DMS 273 treated with DMSO at 0.1 percent for 48 hours (cell line): ENCODE data around the gene VPREB3.
"Not testable (repeated sequence)": the region's sequence is repeated elsewhere in the genome, so short reads cannot be mapped to it uniquely, and the experiment has no call there.

ENCODE experiments used
- DNase-seq: peaks from one replicate; lab custom pipeline; 2025; lab: John Stamatoyannopoulos, UW

VPREB3 gene

DNA sequence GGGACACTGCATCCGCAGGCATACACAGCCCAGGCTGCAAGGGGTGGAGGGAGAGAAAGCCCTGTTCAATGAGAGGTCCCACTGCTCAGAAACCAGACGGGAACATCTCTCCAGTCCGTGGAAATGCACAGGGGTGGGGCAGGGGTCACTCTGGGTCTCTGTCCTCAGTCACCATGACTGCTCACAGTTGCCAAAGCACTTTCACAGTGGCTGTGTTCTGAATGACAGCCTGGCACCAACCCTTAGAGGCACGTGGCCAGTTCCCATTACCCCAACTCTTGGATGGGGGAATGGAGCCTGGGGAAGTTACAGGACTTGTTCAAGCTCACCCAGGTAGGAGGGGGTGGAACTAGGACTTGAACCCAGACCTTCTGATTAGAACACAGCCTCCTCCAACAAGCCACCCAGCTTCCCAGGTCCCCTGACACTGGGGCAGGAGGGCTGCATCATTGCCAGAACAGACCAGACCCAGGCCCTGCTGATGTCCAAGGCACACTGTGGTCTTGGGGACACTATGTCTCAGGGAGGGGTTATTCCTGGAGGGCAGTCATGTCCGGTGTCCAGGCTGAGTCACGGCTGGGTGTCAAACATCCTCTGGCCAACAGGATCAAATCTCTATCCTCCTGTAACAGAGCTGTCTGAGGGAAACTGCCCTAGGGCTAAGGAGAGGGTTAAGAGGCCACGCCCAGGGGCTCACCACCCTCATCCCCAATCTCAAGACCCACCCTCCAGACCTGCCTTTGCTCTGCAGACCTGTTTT lies 11.5 kb downstream of the VPREB3 start:
- no peak for DNase-seq

DNA sequence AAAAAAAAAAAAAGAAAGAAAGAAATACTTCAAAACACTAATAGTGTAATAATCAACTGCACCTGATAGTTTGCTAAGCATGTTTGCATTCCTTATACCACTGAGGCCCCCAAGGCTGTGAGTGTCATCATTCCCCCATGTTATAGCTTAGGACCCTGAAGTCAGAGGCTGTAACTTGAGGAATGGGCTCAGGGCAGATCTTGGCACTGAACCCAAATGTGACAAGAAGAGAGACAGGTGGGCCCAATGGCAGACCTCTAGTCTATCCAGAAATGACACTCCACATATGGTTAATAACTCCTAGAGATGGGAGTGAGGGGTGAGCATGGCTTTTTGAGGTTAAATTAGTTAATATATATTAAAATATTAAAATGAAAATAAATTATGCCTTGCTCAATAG lies 16.5 kb downstream of the VPREB3 start:
- no peak for DNase-seq

DNA sequence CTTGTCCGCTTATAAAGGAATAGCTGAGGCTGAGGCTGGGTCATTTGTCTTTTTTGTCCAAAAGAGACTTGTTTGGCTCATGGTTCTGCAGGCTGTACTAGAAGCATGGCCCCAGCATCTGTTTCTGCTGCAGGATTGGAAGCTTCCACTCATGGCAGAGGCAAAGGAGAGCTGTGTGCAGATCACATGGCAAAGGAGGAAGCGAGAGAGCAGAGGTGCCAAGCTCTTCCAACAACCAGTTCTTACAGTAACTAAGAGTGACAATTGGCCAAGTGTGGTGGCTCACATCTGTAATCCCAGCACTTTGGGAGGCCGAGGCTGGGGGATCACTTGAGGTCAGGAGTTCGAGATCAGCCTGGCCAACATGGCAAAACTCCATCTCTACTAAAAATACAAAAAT lies 26.1 kb downstream of the VPREB3 start:
- DNase-seq = not testable (repeated sequence)

DNA sequence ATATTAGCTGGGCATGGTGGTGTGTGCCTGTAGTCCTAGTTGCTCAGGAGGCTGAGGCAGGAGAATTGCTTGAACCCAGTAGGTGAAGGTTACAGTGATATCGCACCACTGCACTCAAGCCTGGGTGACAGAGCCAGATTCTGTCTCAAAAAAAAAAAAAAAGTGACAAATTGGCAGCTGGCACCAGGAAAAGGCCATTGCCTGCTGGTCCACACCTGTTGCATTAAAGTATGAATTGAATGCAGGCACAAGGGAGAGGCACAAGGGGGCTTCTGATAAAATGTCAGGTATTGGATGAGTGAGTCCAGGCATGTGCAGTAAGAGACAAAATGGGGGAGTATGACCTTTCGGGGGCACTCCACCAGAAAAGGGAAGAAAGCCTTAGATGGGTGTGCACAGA lies 31.5 kb downstream of the VPREB3 start:
- no peak for DNase-seq

DNA sequence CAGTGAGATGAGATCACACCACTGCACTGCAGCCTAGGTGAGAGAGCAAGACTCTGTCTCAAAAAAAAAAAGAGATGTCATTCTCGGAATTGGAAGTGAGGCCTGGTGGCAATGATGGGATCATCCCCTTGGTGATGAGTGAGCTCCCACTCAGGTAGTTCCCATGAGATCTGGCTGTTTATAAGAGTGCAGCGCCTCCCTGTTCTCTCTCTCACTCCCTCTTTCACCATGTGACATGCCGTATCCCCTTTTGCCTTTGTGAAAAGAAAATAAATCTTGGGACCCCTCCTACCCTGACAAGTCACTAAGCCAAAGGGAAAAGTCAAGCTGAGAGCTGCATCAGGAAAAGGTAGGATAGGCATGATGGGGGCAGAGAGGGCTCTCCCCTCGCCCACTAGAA lies 32.1 kb downstream of the VPREB3 start:
- DNase-seq = no peak

DNA sequence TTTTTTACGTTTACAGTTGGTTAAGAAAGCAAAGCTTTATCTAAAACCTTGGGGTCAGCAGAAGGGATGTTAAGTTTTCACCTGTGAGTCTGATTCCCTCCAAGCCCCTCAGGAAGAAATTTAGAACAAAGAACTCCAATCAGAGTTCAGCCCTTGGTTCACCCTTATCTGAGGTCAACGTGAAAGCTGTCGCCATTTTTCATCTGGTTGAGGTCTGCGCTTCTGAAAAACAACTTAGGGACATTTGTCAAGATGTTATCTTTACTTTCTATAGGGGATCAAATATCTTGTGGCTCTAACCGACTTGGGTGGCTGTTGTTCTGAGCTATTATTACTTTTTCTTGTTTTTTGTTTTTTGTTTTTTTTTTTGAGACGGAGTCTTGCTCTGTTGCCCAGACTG lies 33.4 kb downstream of the VPREB3 start:
- no peak for DNase-seq

DNA sequence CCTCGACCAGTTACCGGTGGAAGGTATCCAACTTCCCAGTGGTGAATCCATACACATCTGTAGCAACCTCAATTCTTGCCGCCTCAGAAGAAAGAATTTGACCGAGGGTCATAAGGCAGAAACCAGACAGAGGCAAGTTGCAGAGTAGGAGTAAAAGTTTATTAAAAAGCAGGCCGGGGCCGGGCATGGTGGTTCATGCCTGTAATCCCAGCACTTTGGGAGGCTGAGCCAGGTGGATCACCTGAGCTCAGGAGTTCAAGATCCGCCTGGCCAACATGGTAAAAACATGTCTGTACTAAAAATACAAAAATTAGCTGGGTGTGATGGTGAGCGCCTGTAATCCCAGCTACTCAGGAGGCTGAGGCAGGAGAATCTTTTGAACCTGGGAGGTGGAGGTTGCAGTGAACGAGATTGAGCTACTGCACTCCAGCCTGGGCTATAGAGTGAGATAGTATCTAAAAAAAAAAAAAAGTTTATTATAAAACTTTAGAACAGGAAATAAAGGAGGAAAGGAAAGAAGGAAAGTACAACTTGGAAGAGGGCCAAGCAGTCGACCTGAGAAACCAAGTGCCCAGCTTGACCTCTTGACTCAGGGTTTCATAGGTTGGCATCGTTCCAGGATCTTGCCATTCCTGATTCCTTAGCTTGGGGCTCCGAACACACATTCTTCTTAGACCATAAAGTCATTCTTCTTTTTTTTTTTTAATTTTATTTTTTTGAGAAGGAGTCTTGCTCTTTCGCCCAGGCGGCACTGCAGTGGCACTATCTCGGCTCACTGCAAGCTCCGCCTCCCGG lies 35.7 kb downstream of the VPREB3 start:
- no peak for DNase-seq

DNA sequence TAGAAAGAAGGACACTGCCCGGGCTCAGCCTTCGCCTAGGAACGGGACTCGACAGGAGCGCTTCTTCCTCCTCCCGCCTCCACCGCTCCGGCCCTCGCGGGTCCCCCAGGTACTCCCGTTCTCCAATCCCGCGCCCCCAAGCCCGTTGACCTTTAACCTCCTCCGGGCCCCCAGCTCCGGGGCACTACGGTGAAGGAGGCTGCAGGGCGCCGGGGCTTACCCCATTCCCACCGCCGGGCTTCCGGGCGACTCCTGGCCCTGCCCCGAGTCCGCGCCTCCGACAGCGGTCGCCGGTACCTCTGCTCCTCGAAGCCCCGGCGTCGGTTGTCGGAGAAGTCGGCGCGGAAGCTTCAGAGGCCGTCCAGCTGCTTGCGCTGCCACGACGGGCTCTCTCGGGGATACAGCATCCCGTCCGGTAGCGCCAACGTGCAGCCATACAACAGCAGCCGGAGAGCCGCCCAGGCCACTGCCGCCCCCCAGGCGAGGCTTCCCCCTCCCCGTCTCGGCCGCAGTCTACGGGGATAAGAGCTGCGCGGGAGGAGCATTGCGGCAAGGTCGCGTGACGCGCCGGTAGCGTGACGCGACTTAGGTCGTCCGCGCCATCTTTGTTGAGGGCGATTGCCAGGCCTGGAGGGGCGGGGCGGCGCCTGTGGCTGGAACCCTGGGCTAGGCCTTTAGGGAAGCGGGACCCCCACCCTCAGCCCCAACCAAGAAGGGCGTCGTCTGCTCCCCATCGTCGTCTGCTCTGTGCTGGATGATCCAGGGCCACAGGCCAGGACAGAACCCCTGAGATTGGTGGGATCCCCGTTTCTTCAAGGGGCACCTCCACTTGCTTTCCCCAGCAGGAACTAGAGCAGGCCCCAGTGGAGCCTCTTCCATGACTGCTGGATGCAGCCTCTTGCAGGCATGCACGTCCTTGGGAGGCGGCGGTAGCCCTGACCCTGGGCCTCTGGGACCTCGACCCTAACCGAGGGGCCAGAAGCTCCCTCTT lies 37.1 kb downstream of the VPREB3 start:
- DNase-seq = peak; percentile 10

DNA sequence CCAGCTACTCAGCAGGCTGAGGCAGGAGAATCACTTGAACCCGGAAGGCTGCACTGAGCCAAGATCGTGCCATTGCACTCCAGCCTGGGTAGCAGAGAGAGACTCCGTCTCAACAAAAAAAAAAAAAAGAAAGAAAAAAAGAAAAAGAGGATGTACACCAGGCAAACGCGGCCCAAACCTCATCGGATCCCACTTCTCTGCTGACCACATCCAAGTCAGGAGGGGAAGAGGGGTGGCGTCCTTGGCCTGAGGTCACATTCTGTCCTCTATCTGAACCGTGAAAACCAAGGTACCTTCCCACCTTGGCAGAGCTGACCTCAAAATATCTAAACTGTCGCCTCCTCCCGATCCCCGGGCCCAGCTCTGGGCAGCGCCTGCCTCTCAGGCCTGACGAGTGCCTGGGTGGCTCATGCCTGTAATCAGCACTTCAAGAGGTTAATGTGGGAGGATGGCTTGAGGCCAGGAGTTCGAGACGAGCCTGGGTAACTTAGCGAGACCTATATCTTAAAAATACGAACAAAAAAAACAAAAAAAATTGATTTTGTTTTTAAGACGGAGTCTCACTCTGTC lies 38.3 kb downstream of the VPREB3 start:
- DNase-seq = no peak

DNA sequence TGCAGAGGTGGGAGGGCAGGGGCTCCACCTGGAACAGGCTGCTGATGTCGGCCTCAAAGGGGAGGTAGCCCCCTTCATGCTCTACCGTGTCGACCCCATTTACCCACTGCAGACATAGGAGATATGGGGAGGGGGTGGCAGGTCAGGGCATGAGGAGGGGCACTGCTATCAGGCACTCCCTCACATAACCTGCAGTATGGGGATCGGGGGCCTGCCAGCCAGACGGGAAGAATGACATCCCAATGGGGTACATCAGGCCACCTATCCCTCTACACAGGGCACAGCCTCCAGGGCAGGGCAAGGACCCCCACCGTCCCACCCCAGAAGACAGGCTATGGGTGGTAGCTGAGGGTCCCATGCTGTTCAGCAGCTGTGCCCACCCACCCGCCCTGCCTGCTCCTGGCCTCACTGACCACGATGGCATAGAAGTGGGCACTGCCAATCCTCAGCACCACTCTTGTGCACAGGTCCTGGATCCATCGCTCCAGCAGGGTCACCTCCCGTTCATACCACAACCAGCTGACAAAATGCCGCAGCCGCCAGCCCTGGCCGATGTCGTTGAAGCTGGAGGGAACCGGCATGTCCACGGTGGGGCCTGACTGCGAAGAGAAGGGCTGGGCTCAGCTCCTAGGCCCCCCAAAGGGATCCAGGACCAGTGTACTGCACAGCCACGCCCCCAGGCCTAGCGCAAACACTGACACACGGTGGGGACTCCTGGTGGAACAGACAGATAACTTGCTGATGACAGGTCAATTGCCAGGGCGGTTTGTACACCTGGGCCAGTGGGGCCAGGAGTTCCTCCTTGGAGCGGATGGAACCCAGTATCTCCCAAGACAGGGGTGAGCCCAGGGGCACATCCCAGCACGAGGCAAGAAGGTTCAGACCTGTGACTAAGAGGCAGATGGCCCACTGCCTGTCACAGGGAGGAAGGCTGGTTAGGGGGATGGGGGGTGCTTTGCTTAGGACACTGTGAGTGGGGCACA lies 39.3 kb downstream of the VPREB3 start:
- DNase-seq = no peak

DNA sequence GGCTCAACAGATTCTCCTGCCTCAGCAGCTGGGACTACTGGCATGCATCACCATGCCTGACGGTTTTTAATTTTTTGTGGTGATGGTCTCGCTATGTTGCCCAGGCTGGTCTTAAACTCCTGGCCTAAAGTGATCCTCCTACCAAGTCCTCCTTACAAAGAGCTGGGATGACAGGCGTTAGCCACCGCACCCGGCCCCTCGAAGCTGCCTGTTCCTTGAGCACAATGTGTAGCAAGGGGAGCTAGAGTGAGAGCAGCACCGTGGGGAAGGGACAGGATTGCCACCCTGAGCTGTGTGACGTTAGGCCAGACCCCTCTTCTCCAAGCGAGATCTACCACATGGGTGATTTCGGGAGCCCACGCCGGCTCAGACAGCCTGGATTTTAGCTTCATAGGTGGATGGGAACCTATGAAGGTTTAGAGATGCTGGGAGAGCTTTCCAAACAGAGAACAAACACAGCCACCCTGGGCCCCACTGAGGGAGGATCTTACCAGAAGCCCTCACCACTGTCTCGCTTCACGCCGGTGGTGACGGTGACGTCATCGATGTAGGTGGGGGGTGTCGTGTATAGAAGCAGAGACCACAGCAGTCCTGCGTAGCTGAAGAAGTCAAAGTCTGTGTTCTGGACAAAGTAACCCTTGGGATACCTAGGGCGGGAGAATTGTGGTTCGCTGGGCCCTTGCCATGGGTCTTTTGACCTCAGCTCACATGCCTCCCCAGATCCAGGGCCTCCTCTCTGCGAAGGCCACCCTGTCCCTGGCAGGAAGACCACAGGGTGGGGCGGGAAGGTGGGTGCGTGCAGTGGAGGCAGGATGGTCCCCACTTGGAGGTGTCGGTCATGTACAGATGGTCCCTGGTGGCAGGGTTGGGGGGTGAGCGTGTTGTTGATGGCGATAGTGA lies 40.3 kb downstream of the VPREB3 start:
- no peak for DNase-seq

DNA sequence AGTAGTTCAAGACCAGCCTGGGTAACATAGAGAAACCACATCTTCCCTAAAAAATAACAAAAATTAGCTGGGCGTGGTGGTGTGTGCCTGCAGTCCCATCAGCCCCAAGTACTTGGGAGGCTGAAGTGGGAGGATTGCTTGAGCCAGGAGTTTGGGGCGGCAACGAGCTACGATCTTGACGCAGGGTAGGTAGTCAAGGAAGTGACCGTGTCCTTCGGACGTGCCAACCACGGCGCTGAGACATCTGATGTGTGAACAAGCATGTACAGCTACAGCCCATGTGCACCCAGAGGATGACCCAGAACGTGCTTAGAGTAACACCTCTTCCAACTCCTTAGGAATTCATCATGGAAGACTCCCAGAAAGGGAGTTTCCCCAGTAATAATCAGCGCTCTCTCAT lies 42.0 kb downstream of the VPREB3 start:
- no peak for DNase-seq

DNA sequence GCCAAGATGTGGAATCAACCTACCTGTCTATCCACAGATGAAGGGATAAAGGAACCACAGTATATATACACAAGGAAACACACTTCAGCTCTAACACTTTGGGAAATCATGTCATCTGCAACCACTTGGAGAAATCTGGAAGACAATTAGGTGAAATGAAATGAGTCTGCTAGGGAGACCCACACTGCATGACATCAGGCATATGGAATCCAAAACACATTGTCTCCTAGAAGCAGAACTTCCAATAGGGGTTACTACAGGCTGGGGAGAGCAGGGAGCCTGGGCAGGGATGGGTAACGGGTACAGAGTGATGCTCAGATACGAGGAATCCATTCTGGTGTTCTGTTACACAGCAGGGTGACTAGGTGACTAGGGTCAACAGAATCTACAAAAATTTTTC lies 45.1 kb downstream of the VPREB3 start:
- no peak for DNase-seq

DNA sequence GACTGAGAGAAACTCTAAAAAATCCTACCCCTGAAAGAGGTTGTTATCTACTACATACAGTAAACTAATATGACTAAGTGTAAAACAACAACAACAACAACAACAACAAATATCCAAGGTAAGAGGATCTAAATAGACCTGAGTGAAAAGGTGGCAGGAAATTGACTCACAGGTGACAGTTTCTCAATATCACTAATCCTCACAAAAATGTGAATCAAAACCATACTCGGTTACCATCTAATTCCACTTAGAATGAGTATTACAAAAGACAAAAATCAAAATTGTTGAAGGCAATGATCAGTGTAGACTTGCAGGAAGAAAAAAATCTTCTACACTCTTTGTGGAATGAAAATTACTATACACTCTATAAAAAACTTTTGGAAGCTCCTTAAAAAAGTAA lies 46.0 kb downstream of the VPREB3 start:
- DNase-seq = no peak

DNA sequence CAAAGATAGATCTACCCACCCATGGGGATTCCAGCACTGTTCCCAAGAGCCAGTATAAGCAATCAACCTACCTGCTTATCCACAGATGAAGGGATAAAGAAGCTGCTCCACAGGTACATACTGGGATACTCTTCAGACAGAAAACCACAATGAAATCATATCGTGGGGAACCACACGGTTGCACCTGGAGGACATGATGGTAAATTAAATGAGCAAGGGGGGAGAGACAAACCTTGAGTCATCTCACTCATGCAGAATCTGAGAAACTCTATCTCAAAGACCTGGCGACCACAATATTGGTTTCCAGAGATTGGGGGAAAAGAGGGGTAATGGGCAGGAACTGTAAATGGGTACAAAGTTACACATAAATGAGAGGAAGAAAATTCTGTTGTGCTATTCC lies 48.9 kb downstream of the VPREB3 start:
- DNase-seq = no peak

DNA sequence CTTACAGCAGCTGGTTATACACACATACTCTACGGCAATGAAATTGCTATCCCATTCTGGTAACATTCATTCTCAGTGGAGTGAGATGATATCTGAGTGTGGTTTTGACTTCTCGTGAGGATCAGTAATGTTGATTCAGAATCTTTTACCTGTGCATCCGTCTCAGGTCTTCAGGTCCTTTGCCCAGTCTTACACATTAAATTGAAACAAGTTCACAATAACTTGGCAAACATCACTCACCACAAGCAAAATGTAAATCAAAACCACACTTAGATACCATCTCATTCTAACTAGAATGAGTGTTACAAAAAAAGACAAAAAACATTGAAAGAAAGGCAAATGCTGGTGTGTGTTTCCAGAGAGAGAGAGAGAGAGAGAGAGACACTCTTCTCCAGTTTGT lies 49.4 kb downstream of the VPREB3 start:
- DNase-seq = no peak

DNA sequence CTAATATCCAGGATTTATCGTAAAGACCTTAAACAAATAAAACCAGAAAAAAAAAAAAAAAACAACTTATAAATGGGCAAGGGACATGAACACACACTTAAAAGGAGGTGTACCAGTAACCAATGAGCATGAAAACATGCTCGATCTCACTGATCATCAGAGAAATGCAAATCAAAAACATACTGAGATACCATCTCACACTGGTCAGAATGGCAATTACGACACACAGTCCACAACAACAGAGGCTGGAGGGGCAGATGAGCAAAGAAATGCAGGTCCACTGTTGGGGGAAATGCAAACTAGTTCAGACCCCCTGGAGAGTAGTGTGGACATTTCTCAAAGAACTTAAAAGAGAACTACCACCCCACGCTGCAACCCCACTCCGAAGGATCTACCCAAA lies 50.2 kb downstream of the VPREB3 start:
- no peak for DNase-seq
